ENCODE measurements around the gene KLHL15.

- no peak for TF ChIP-seq GATA3 (IDR thresholded peaks at IDR 0.05; ENCODE audit: low read depth, low read length)
- no peak for TF ChIP-seq GATA2 (IDR thresholded peaks at IDR 0.05; ENCODE audit: low read depth, low read length)
Observed at GRCh38 chrX:23937100-23937499, 89.9 kb downstream of the KLHL15 start.
